Neural progenitor cell (in vitro differentiated cells): Measurements from ENCODE around the gene ERGIC1.

ENCODE experiments used
- CTCF ChIP-seq: fragments of 200-600 bp; sonication (generic); IDR thresholded peaks from 2 replicates; pipeline ENCODE4 v1.5.1; 2017; ENCODE audit warnings: antibody characterized with exemption, mild to moderate bottlenecking
- EZH2 ChIP-seq: fragments of 200-600 bp; sonication (generic); IDR thresholded peaks from 2 replicates; pipeline ENCODE4 v1.6.1; 2017; ENCODE audit warnings: antibody characterized with exemption, mild to moderate bottlenecking, moderate library complexity
- EZH2phosphoT487 ChIP-seq: fragments of 200-600 bp; sonication (generic); IDR thresholded peaks from 2 replicates; pipeline ENCODE4 v1.6.1; 2017; ENCODE audit warnings: antibody characterized with exemption

DNA sequence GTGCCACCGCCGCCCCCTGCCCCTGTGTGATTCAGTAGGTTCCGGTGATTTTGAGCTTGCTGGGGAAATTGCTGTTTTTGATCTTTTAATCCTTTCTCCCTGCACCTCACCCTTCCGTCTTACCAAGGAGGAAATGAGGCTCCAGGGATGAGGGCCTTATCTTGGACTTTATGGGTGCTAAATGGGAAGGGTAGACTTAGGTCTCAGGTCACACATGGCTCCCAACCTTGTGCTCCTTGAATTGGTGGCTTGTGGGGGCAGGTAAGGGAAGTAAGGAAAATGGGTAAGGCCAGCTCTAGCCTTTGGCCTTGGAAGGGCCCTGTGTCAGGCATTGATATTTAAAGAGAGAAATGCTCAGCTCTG lies 1.9 kb downstream of the ERGIC1 start:
- TF ChIP-seq CTCF = no peak
- no peak for TF ChIP-seq EZH2phosphoT487
- TF ChIP-seq EZH2 = no peak
